Activated CD8-positive, alpha-beta memory T cell treated with anti-CD3 and anti-CD28 coated beads for 1 hour (primary cell): ENCODE data around the gene ICA1.
"Not testable (repeated sequence)": the region's sequence is repeated elsewhere in the genome, so short reads cannot be mapped to it uniquely, and the experiment has no call there.

Source experiments
- DNase-seq, 2 donors: peaks; one replicate each; pipeline ENCODE4 v3.0.0-alpha.2; 2020; ENCODE audit warnings: low read depth in 1 of 2; ENCODE audit errors: extremely low read depth in 1 of 2

Gene ICA1

GRCh38 chr7:8263048-8263447 lies 1.1 kb upstream of the ICA1 start:
- DNase-seq: no peak

- no peak for DNase-seq
Observed at GRCh38 chr7:8260871-8261694, 884 bp downstream of the ICA1 start.

GRCh38 chr7:8259586-8260222 lies 2.3 kb downstream of the ICA1 start:
- DNase-seq: no peak

- no peak for DNase-seq
Observed at GRCh38 chr7:8258734-8259133, 3.2 kb downstream of the ICA1 start.

GRCh38 chr7:8258166-8258565 lies 3.8 kb downstream of the ICA1 start:
- DNase-seq: no peak

- DNase-seq: no peak
Observed at GRCh38 chr7:8255680-8256655, 6.0 kb downstream of the ICA1 start.

- no peak for DNase-seq
Observed at GRCh38 chr7:8254667-8255066, 7.3 kb downstream of the ICA1 start.

- no peak for DNase-seq
Observed at GRCh38 chr7:8254215-8254614, 7.8 kb downstream of the ICA1 start.

- no peak for DNase-seq
Observed at GRCh38 chr7:8251195-8251594, 10.8 kb downstream of the ICA1 start.

- DNase-seq: no peak
Observed at GRCh38 chr7:8250547-8250946, 11.4 kb downstream of the ICA1 start.

GRCh38 chr7:8249121-8249520 lies 12.8 kb downstream of the ICA1 start:
- no peak for DNase-seq

GRCh38 chr7:8246020-8246419 lies 15.9 kb downstream of the ICA1 start:
- DNase-seq: no peak

GRCh38 chr7:8245032-8245431 lies 16.9 kb downstream of the ICA1 start:
- not testable (repeated sequence) for DNase-seq

- DNase-seq: not testable (repeated sequence)
Observed at GRCh38 chr7:8243059-8243458, 18.9 kb downstream of the ICA1 start.

GRCh38 chr7:8239702-8240362 lies 22.1 kb downstream of the ICA1 start:
- not testable (repeated sequence) for DNase-seq

GRCh38 chr7:8236780-8237407 lies 25.1 kb downstream of the ICA1 start:
- no peak for DNase-seq

- DNase-seq: no peak
Observed at GRCh38 chr7:8232999-8233847, 28.7 kb downstream of the ICA1 start.

GRCh38 chr7:8229927-8230326 lies 32.0 kb downstream of the ICA1 start:
- DNase-seq: no peak
